K562 (cell line): ENCODE data around the gene L3HYPDH. TPM values are rescaled to one million over a fixed set of nuclear protein-coding genes. Genes with fewer than 3 reads are reported as not detected.

Source experiments
- ATAC-seq: fragments of 200-7000 bp; cut with Tn5 transposase; 3 replicates; pipeline ENCODE4 v1.9.1; 2020; ENCODE audit warnings: moderate library complexity
- BruUV-seq: library from RNA; stranded (reverse); fragments of 400-500 nt; replicated peaks from 2 replicates; lab custom pipeline; 2021; lab: Mats Ljungman, UMichigan
- CTCF ChIA-PET: fragments of 300-600 bp; formaldehyde crosslinking; extraction: SDS; loops from one replicate; lab custom pipeline; 2021; ENCODE audit warnings: low intra/inter-chr PET ratio; lab: Yijun Ruan, JAX
- POLR2A ChIA-PET: fragments of 300-600, 350-650 bp; sonication (Branson Sonifier 250); formaldehyde crosslinking; extraction: SDS; loops from one replicate; lab custom pipeline; 2021; ENCODE audit warnings: antibody characterized with exemption, inconsistent platforms; lab: Yijun Ruan, JAX
- DNase-seq, 4 experiments: peaks; one replicate each; pipeline versions ENCODE4 v3.0.0 to v3.0.0-alpha.2; 2011 to 2018; ENCODE audit warnings: low spot score in 3 of 4, mixed read lengths in 3 of 4; ENCODE audit errors: extremely low read depth in 1 of 4
- FAIRE-seq: peaks from 2 replicates; lab custom pipeline; 2011; peaks lifted over from hg19 to GRCh38; lab: Jason Lieb, UNC
- H2AFZ ChIP-seq: 2 replicates; pipeline ENCODE4 v1.6.0; 2011; ENCODE audit warnings: low read depth, low read length, control low read depth, inconsistent platforms
- H3K27ac ChIP-seq: fragments of 200-600 bp; 3 replicates; pipeline ENCODE4 v1.8.0; 2011; ENCODE audit warnings: low read depth, mild to moderate bottlenecking, control low read depth, inconsistent platforms, low read length, moderate library complexity, mixed read lengths; ENCODE audit errors: extremely low read depth
- H3K27me3 ChIP-seq, 2 experiments: fragments of 300-600 bp in 1 of 2; 2 replicates in 1 of 2; 3 replicates in 1 of 2; pipeline versions ENCODE4 v1.6.0 to v1.8.0; 2011; ENCODE audit warnings: inconsistent platforms in 2 of 2, low read length in 2 of 2, mild to moderate bottlenecking in 1 of 2, mixed read lengths in 1 of 2, moderate library complexity in 1 of 2; ENCODE audit not compliant: control insufficient read depth in 2 of 2, insufficient read depth in 2 of 2
- H3K36me3 ChIP-seq: fragments of 300-600 bp; 3 replicates; pipeline ENCODE4 v1.8.0; 2011; ENCODE audit warnings: mild to moderate bottlenecking, low read length, inconsistent platforms; ENCODE audit not compliant: control insufficient read depth, insufficient read depth
- H3K4me1 ChIP-seq, 2 experiments: fragments of 200-600 bp in 1 of 2; replicated peaks in 1 of 2; 2 replicates in 1 of 2; 3 replicates in 1 of 2; pipeline versions ENCODE4 v1.5.1 to v1.8.0; 2011; ENCODE audit warnings: inconsistent platforms in 2 of 2, low read length in 2 of 2, mild to moderate bottlenecking in 1 of 2, mixed read lengths in 1 of 2, moderate library complexity in 1 of 2; ENCODE audit not compliant: control insufficient read depth in 2 of 2, insufficient read depth in 2 of 2
- H3K4me2 ChIP-seq: 2 replicates; pipeline ENCODE4 v1.6.1; 2011; ENCODE audit warnings: low read length, control low read depth, inconsistent platforms, mixed read lengths; ENCODE audit not compliant: insufficient read depth
- H3K4me3 ChIP-seq: fragments of 200-600 bp; sonication (generic), shearing (Covaris generic); 2 replicates; pipeline ENCODE4 v1.5.1; 2016; ENCODE audit warnings: control low read depth, inconsistent platforms
- H3K79me2 ChIP-seq: fragments of 200-600 bp; 3 replicates; pipeline ENCODE4 v1.8.0; 2011; ENCODE audit warnings: low read length, inconsistent platforms; ENCODE audit not compliant: control insufficient read depth, insufficient read depth
- H3K9ac ChIP-seq, 2 experiments: 2 replicates each; pipeline versions ENCODE4 v1.6.0 to v1.6.1; 2011; ENCODE audit warnings: low read depth in 2 of 2, low read length in 2 of 2, control low read depth in 1 of 2, inconsistent platforms in 1 of 2, mild to moderate bottlenecking in 1 of 2, mixed read lengths in 1 of 2; ENCODE audit not compliant: insufficient read depth in 1 of 2
- H3K9me1 ChIP-seq: one replicate; pipeline ENCODE4 v1.6.0; 2011; ENCODE audit warnings: inconsistent platforms, mild to moderate bottlenecking, low read length, moderate library complexity; ENCODE audit not compliant: control insufficient read depth, insufficient read depth
- H3K9me3 ChIP-seq: replicated peaks from 2 replicates; pipeline ENCODE4 v1.5.1; 2011; ENCODE audit warnings: low read depth, low read length, inconsistent platforms; ENCODE audit not compliant: control insufficient read depth, insufficient read depth
- H4K20me1 ChIP-seq: replicated peaks from 2 replicates; pipeline ENCODE4 v1.6.1; 2011; ENCODE audit warnings: low read length, inconsistent platforms, mixed read lengths; ENCODE audit not compliant: control insufficient read depth, insufficient read depth
- ELF1 ChIP-seq: fragments of 200-800 bp; sonication (Bioruptor generic); IDR thresholded peaks from 2 replicates; pipeline ENCODE4 v1.6.1; 2016; ENCODE audit warnings: missing genetic modification characterization, missing compliant biosample characterization
- FOXJ2 ChIP-seq: fragments of 200-800 bp; sonication (Bioruptor generic); IDR thresholded peaks from 2 replicates; pipeline ENCODE4 v1.6.1; 2016; ENCODE audit warnings: missing genetic modification characterization, missing compliant biosample characterization
- GTF2A2 ChIP-seq: IDR thresholded peaks from 2 replicates; pipeline ENCODE4 v1.6.1; 2016; ENCODE audit warnings: mild to moderate bottlenecking, missing genetic modification characterization, missing compliant biosample characterization
- HNRNPLL ChIP-seq: fragments of 200-400 bp; formaldehyde crosslinking; IDR thresholded peaks from 2 replicates; pipeline ENCODE4 v1.6.1; 2017; ENCODE audit warnings: low read length, low read depth, mild to moderate bottlenecking; ENCODE audit not compliant: poor library complexity, severe bottlenecking
- MEIS2 ChIP-seq: fragments of 450-650 bp; IDR thresholded peaks from 2 replicates; pipeline ENCODE4 v1.6.1; 2014; ENCODE audit warnings: mild to moderate bottlenecking; ENCODE audit not compliant: partially characterized antibody
- MTA1 ChIP-seq: fragments of 450-650 bp; IDR thresholded peaks from 2 replicates; pipeline ENCODE4 v1.6.1; 2017; ENCODE audit warnings: borderline replicate concordance
- NR2C1 ChIP-seq, 2 experiments: fragments of 450-650 bp; IDR thresholded peaks; 2 replicates each; pipeline ENCODE4 v1.6.1; 2017; ENCODE audit warnings: mild to moderate bottlenecking in 2 of 2, antibody characterized with exemption in 1 of 2, inconsistent platforms in 1 of 2, missing compliant biosample characterization in 1 of 2, missing genetic modification characterization in 1 of 2
- NRF1 ChIP-seq, 2 experiments: fragments of 450-650 bp; IDR thresholded peaks in 1 of 2; conservative IDR thresholded peaks in 1 of 2; 2 replicates each; pipeline ENCODE4 v1.6.1; 2014; ENCODE audit warnings: mild to moderate bottlenecking in 2 of 2
- TAF1 ChIP-seq: IDR thresholded peaks from 2 replicates; pipeline ENCODE4 v1.6.1; 2011; ENCODE audit warnings: mild to moderate bottlenecking, low read length, moderate library complexity; ENCODE audit not compliant: insufficient read depth, control insufficient read depth, severe bottlenecking; ENCODE audit errors: extremely low read depth
- WGBS: fragments of 100-300 bp; shearing (Covaris generic); methylation state at CpG from one replicate; pipeline ENCODE4 v1.1.6; 2016; ENCODE audit warnings: low coverage, mixed read lengths; ENCODE audit not compliant: insufficient coverage; ENCODE audit errors: missing lambda C conversion rate; 5-methylcytosine and 5-hydroxymethylcytosine counted together
- in situ Hi-C: fragments of 300-500 bp; cut with MboI; formaldehyde crosslinking; loops from 4 replicates; pipeline ENCODE4 v1.15.0; 2018; ENCODE audit warnings: inconsistent platforms, mixed read lengths
- intact Hi-C: fragments of 100-400 bp; cut with micrococcal nuclease; formaldehyde crosslinking; loops from 2 replicates; pipeline ENCODE4 v1.14.2; 2022
- polyA plus RNA-seq, 8 experiments: library from polyadenylated mRNA; depleted of rRNA in 4 of 8; stranded (reverse) in 5 of 8; unstranded in 3 of 8; fragments of >200 nt; fragmentation: Nextera tagmentation in 2 of 8; fragmentation: Illumina TruSeq in 1 of 8; extraction: Ambion mirVana in 2 of 8; extraction: Trizol in 1 of 8; gene quantifications; 2 replicates each; pipeline versions ENCODE4 v1.2.1 to v1.2.3, GENCODE V29; 2011 to 2014; ENCODE audit warnings: inconsistent platforms in 1 of 8, missing spikeins in 1 of 8
- total RNA-seq, 7 experiments: library from RNA; depleted of rRNA in 6 of 7; stranded (reverse); fragments of >200 nt in 6 of 7; fragmentation: Illumina TruSeq in 2 of 7; extraction: Trizol in 2 of 7; gene quantifications; 2 replicates each; pipeline versions ENCODE4 v1.2.1 to v1.2.3, GENCODE V29; 2011 to 2021; ENCODE audit warnings: low replicate concordance in 1 of 7
- TF ChIP-seq, protein P1 (sequence below): sonication (generic); formaldehyde crosslinking; IDR thresholded peaks from 2 replicates; pipeline ENCODE4 v1.8.0; 2022; ENCODE audit warnings: mild to moderate bottlenecking, missing genetic modification reagents

Gene L3HYPDH
- total and polyA plus RNA-seq, 9 of the 15 experiments (the other 6 are each of a cell fraction or from before 2014, with no cell fraction given) = 12.8 to 36.5 (median 19.3) TPM

DNA sequence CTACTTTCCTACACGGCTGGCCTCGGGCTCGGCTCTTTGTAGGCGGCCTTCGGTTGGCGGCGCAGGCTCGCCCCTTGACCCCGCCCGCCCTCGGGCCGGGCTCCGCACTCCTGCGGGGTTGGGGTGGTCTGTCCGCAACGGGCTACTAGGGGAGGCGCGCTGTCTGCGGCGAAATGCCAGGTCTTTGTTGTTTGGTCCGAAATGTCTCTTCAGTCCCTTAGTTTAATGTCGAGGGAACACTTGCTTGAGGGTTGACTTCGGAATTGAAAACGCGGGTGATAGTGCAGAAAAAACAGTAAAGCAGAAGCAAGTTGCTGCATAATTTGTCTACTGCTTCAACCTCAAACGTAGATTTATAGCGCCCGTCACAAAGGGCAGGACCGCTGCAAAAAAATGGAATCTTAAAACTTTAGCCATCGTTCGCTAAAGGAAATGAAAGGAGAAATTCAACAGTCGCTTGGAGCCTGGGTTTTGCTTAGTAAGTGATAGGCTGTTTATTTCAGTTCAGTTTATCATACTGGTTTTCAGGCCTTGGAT is 499 bp upstream of the L3HYPDH start:
- H3K9ac ChIP-seq = peak overlapping the region; percentile 74 to 97
- ChIA-PET CTCF (no interaction called here), POLR2A (interaction anchor here (0.7 to 1.2 kb wide), 7 partner anchors 11 to 769 kb away, joined by 3 to 5 read pairs (median 4); no protein-coding TSS in a partner anchor)
- peaks cover 73% of the 10 kb centered on the region for H3K79me2 ChIP-seq
- H4K20me1 ChIP-seq = no peaks in the 10 kb centered on the region; the same call in none of the 2 replicates
- DNase-seq = no peak
- FAIRE-seq = no peak
- no peaks in the 10 kb centered on the region for H3K27me3 ChIP-seq
- WGBS = under 1% methylated on average over 19 of the region's 32 CpGs
- H2AFZ ChIP-seq = peak overlapping the region; percentile 97
- no peaks in the 10 kb centered on the region for H3K9me1 ChIP-seq
- peak overlapping the region; percentile 93 for H3K27ac ChIP-seq
- BruUV-seq = TSS peak; percentile 67
- H3K36me3 ChIP-seq = peaks cover 33% of the 10 kb centered on the region; the same call in 2 of the 3 replicates
- H3K9me3 ChIP-seq = no peaks in the 10 kb centered on the region
- peak overlapping the region; percentile 98 for H3K4me2 ChIP-seq
- peaks cover 14 to 24% of the 10 kb centered on the region in 2 experiments; a peak in 4 of 5 replicates for H3K4me1 ChIP-seq
- intact Hi-C loops = no loop called here
- in situ Hi-C loops = no loop called here
- peak overlapping the region; percentile 75 for H3K4me3 ChIP-seq
- peak; percentile 72 for ATAC-seq
- TF ChIP-seq GTF2A2 = no peak
- TF ChIP-seq, protein P1, sequence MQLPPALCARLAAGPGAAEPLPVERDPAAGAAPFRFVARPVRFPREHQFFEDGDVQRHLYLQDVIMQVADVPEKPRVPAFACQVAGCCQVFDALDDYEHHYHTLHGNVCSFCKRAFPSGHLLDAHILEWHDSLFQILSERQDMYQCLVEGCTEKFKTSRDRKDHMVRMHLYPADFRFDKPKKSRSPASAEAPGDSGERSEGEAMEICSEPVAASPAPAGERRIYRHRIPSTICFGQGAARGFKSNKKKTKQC (CRISPR knock-in tag) = no peak
- TF ChIP-seq FOXJ2 = peak; percentile 38; the same call in 1 of the 2 replicates
- peak; percentile 54 for TF ChIP-seq HNRNPLL
- TF ChIP-seq NR2C1 (IDR thresholded peaks at IDR 0.05) = peak; percentile 73
- peak; percentile 53 for TF ChIP-seq NR2C1 (tag; IDR thresholded peaks at IDR 0.05)
- peak; percentile 64 for TF ChIP-seq MEIS2
- peak; percentile 10 for TF ChIP-seq TAF1
- TF ChIP-seq MTA1 = 0 out of 2 replicates have a peak, but pooled peaks have one; percentile 34
- peak; percentile 4; the same call in 1 of the 2 replicates for TF ChIP-seq ELF1 (tag)
- 0 out of 4 replicates have a peak, but pooled peaks of 1 of the 2 experiments have one; percentile 11 for TF ChIP-seq NRF1 (conservative IDR thresholded peaks at IDR 0.05 in 1 of 2, IDR thresholded peaks at IDR 0.05 in 1 of 2)
